Lower leg skin (tissue), 4 donors: Measurements from ENCODE around the gene CUZD1. TPM values are rescaled to one million over a fixed set of nuclear protein-coding genes. Genes with fewer than 3 reads are reported as not detected.

Experiments used
- DNase-seq, 2 donors: peaks; one replicate each; pipeline ENCODE4 v3.0.0-alpha.2; 2019; ENCODE audit warnings: low spot score in 2 of 2
- H3K4me3 ChIP-seq: fragments of 200-600 bp; sonication (generic); 2 replicates; pipeline ENCODE4 v1.5.1; 2017; ENCODE audit warnings: mild to moderate bottlenecking, low read depth; ENCODE audit not compliant: poor library complexity, severe bottlenecking
- POLR2A ChIP-seq, 2 donors: fragments of 450-650 bp; IDR thresholded peaks; one replicate each; pipeline ENCODE4 v1.6.1; 2016 to 2017; ENCODE audit warnings: antibody characterized with exemption in 2 of 2, mild to moderate bottlenecking in 1 of 2, moderate library complexity in 1 of 2
- WGBS, 2 donors: methylation state at CpG; one replicate each; pipeline ENCODE4 v1.1.5; 2018; 5-methylcytosine and 5-hydroxymethylcytosine counted together
- intact Hi-C: fragments of 100-400 bp; cut with DNase I; formaldehyde crosslinking; loops from one replicate; pipeline ENCODE4 v1.15.0; 2023; ENCODE audit warnings: low total_unique reads
- total RNA-seq, 4 donors: library from RNA; depleted of rRNA; stranded (reverse); fragments of >200 nt; gene quantifications; one replicate each; pipeline ENCODE4 v1.1.0, GENCODE V29; 2016
- TF ChIP-seq, protein P1 (sequence below), 3 donors: fragments of 450-650 bp; IDR thresholded peaks; one replicate each; pipeline ENCODE4 v1.5.1; 2016; ENCODE audit warnings: antibody characterized with exemption in 3 of 3, mild to moderate bottlenecking in 3 of 3, moderate library complexity in 2 of 3

Gene CUZD1, protein sequence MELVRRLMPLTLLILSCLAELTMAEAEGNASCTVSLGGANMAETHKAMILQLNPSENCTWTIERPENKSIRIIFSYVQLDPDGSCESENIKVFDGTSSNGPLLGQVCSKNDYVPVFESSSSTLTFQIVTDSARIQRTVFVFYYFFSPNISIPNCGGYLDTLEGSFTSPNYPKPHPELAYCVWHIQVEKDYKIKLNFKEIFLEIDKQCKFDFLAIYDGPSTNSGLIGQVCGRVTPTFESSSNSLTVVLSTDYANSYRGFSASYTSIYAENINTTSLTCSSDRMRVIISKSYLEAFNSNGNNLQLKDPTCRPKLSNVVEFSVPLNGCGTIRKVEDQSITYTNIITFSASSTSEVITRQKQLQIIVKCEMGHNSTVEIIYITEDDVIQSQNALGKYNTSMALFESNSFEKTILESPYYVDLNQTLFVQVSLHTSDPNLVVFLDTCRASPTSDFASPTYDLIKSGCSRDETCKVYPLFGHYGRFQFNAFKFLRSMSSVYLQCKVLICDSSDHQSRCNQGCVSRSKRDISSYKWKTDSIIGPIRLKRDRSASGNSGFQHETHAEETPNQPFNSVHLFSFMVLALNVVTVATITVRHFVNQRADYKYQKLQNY
- total RNA-seq = under 1 TPM; 0.13 to 0.88 (median 0.54) TPM

DNA sequence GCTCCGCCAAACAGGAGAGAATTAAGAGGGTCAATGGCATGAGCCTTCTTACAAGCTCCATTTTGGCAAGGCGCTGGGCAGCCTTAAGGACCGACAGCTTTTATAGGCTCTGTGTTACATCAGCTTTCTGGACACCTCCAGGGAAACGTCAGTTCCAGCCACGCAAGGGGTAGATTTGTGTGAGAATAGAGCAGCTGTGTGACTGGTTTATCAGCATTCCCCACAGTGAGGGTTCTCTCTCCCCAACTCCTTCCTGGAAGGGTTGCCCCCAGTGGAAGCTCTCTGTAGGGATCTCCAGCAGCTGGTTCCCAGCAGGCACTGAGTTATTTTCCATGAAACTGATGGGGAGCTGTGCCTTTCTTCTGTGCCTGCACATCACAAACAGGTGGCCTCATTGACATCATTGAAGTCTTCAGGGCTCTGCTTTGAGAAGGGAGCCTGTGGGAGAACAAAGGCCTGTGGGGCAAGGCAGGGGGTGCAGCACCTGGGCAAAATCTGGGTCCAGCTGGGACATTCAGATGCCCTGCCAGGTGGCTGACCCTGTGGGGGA lies at the start of gene CUZD1:
Gene CUZD1 (minus strand): TSS at position 75 of the 550 bp plus-strand sequence. CDS start 14 bp downstream, at position 61.
- DNase-seq = no peak
- H3K4me3 ChIP-seq = no peak within 1 kb of the TSS
- TF ChIP-seq, protein P1, sequence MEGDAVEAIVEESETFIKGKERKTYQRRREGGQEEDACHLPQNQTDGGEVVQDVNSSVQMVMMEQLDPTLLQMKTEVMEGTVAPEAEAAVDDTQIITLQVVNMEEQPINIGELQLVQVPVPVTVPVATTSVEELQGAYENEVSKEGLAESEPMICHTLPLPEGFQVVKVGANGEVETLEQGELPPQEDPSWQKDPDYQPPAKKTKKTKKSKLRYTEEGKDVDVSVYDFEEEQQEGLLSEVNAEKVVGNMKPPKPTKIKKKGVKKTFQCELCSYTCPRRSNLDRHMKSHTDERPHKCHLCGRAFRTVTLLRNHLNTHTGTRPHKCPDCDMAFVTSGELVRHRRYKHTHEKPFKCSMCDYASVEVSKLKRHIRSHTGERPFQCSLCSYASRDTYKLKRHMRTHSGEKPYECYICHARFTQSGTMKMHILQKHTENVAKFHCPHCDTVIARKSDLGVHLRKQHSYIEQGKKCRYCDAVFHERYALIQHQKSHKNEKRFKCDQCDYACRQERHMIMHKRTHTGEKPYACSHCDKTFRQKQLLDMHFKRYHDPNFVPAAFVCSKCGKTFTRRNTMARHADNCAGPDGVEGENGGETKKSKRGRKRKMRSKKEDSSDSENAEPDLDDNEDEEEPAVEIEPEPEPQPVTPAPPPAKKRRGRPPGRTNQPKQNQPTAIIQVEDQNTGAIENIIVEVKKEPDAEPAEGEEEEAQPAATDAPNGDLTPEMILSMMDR (IDR thresholded peaks at IDR 0.05) = no peak
- TF ChIP-seq POLR2A (IDR thresholded peaks at IDR 0.05) = no peak
- 79 to 81% methylated on average over 5 of the region's 5 CpGs for WGBS, 2 donors
- intact Hi-C loops = no loop called here

DNA sequence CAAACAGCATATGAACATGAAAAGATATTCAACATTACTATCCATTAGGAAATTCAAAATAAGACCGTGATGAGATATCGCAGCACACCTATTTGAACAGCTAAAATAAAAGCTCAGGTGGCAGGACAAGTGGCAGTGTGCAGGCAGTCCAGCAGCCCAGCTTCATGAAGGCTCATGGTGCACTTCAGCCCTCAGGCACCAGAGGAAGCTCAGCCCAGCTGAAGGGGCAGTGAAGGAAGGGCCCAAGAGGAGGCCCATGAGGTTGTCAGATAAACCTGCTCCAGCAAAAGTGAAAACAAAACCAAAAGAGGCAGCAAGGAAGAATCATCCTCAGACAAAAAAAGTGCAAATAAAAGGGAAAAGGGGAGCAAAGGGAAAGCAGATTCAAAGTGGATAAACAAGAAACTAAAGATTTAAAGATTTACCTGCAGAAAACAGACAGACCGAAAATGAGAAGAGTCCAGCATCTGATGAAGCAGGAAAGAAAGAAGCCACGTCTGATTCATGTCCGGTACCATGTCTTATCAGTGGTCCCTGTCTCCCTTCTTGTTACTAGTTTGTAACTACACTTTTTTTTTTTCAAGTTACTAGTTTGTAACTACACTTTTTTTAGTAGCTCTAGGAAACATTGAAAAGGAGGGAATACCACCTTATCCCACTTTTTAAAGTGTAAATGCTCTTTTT lies 48.7 kb upstream of the CUZD1 start:
- intact Hi-C loops = no loop called here
- H3K4me3 ChIP-seq = no peak overlapping the region
- DNase-seq = no peak
- TF ChIP-seq POLR2A (IDR thresholded peaks at IDR 0.05) = no peak
- TF ChIP-seq, protein P1 (IDR thresholded peaks at IDR 0.05) = no peak
- 82 to 88% methylated on average over 5 of the region's 5 CpGs for WGBS, 2 donors

DNA sequence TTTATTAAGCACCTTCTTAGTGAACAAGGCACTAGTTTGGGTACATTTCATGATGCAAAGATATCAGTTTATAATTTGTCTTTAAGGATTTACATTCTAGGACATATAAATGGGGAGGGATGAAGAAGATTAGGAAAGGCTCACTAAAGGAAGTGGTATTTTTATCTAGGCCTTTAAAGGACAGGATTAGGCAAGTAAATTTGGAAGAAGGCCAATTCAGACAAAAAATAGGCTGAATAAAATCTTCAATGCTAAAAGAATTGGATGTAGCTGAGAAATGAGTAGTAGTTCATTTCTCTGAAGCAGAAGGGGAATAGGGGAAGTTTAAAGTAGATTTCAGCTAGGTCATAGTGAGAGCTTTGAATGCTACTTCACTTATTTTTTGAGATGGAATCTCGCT lies 38.5 kb upstream of the CUZD1 start:
- 83 to 88% methylated on average over 1 of the region's 1 CpG for WGBS, 2 donors
- intact Hi-C loops = no loop called here
- DNase-seq = no peak
- no peak overlapping the region for H3K4me3 ChIP-seq
- TF ChIP-seq, protein P1 (IDR thresholded peaks at IDR 0.05) = no peak
- no peak for TF ChIP-seq POLR2A (IDR thresholded peaks at IDR 0.05)

DNA sequence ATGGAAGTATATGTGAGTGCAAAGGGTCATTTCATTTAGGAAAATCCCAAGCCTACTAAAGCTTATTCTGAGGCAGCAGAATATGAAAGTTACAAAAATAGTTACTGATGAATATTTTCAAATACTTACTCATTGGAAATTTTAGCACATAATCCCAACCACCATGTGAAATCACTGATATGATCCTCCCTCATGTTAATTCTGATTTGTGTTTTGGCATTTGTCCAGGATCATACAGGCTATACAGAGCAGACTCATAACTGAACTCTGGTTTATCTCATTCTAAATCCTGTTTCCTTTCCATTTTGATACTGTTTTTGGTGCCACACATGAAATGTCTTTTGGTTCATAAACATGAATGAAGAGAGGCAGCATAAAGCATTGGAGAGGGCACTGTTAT lies 37.1 kb upstream of the CUZD1 start:
- no peak for DNase-seq
- intact Hi-C loops = no loop called here
- no peak overlapping the region for H3K4me3 ChIP-seq
- TF ChIP-seq, protein P1 (IDR thresholded peaks at IDR 0.05) = no peak
- no peak for TF ChIP-seq POLR2A (IDR thresholded peaks at IDR 0.05)

DNA sequence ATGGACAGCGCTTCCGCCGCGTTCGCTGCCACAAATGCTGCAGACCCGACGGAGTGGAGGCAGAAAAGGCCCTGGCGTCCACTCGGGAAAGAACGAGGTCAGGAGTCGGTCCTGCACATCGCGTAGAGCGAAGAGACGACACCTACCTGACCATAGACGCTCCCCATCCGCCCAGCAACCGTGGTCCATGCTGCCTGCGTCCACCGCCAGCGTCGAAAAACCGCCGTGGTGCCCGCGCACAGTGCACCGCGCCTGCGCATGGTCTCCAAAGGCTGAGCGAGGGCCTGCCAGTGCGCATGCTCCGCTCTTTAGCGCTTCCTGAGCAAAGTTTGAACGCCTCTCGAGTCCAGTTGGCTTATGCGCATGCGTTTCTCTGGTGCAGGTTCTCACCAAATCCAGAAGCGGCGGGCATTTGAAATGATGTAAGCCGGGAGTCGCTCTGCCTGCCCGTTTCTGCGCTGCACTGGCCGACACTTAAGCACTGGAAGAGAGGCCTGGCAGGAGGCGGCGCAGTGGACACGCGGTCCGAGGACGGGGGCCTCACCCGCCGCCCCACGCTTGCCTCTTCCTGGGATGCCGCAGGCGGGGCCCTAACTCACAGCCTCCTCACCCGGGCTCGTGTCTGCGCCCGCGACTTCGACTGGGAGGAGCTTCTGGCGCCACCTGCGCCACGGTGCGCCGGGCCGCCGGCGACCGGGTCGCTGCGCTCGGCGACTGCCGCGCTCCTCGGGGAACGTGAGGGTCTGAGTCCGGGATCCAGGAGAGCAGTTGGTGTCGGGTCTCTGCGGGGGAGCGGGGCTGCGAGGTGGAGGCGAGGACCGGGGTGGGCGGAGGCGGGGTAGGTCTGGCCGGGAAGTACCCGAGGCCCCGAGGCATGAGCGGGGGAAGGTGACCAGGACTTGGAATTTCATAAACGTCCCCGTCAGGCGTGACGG lies 33.9 kb upstream of the CUZD1 start, which contains the start of gene FAM24B:
Gene FAM24B (minus strand): TSS at position 243 of the 935 bp plus-strand sequence. CDS start 29,066 bp downstream, outside the sequence.
- intact Hi-C loops = no loop called here
- TF ChIP-seq, protein P1 (IDR thresholded peaks at IDR 0.05) = no peak
- no peak for TF ChIP-seq POLR2A (IDR thresholded peaks at IDR 0.05)

More for the DNA sequence above, 33.9 kb upstream of the CUZD1 start, which contains the start of gene FAM24B:
- WGBS, 2 donors = 7 to 12% methylated on average over 33 to 78 of the region's 95 CpGs
- DNase-seq = peak; percentile 91 to 97
- H3K4me3 ChIP-seq = peak within 1 kb of the TSS; percentile 55
